Activated CD8-positive, alpha-beta memory T cell treated with anti-CD3 and anti-CD28 coated beads for 48 hours (primary cell): ENCODE results near the gene MBD6.

Experiments used
- DNase-seq, 3 experiments: peaks; one replicate each; pipeline ENCODE4 v3.0.0-alpha.2; 2020; ENCODE audit warnings: low read depth in 2 of 3, low spot score in 2 of 3

The MBD6 gene

GRCh38 chr12:57526477-57527126 lies 4.0 kb downstream of the MBD6 start:
- DNase-seq: no peak

- DNase-seq: no peak
Observed at GRCh38 chr12:57527184-57527583, 4.6 kb downstream of the MBD6 start.

- DNase-seq: no peak
Observed at GRCh38 chr12:57528176-57528575, 5.6 kb downstream of the MBD6 start.

- DNase-seq: no peak
Observed at GRCh38 chr12:57528831-57529555, 6.4 kb downstream of the MBD6 start.

- DNase-seq: no peak
Observed at GRCh38 chr12:57529831-57530230, 7.2 kb downstream of the MBD6 start.

GRCh38 chr12:57530396-57531142 lies 7.9 kb downstream of the MBD6 start:
- no peak for DNase-seq

- DNase-seq: no peak
Observed at GRCh38 chr12:57531836-57532235, 9.2 kb downstream of the MBD6 start.

- no peak for DNase-seq
Observed at GRCh38 chr12:57533108-57533507, 10.5 kb downstream of the MBD6 start.

GRCh38 chr12:57534250-57534649 lies 11.6 kb downstream of the MBD6 start:
- DNase-seq: no peak

- no peak for DNase-seq
Observed at GRCh38 chr12:57534991-57535543, 12.4 kb downstream of the MBD6 start.

GRCh38 chr12:57535764-57536596 lies 13.4 kb downstream of the MBD6 start:
- no peak for DNase-seq

GRCh38 chr12:57536597-57536942 lies 13.9 kb downstream of the MBD6 start:
- no peak for DNase-seq

GRCh38 chr12:57539134-57539768 lies 16.6 kb downstream of the MBD6 start:
- no peak for DNase-seq

GRCh38 chr12:57541001-57541400 lies 18.4 kb downstream of the MBD6 start:
- DNase-seq: no peak

- no peak for DNase-seq
Observed at GRCh38 chr12:57541717-57542116, 19.1 kb downstream of the MBD6 start.

- no peak for DNase-seq
Observed at GRCh38 chr12:57543581-57543980, 21.0 kb downstream of the MBD6 start.

- DNase-seq: no peak
Observed at GRCh38 chr12:57545809-57546437, 23.3 kb downstream of the MBD6 start.

- DNase-seq: peak; percentile 68 to 86 (median 83)
Observed at GRCh38 chr12:57546438-57547287, 24.0 kb downstream of the MBD6 start, which contains the start of gene DCTN2. TSS of gene DCTN2 (minus strand) at chr12:57547192. CDS start at chr12:57547063, 129 bp downstream.
